ENCODE results near the gene PTPRF.
"Not testable (repeated sequence)": the region's sequence is repeated elsewhere in the genome, so short reads cannot be mapped to it uniquely, and the experiment has no call there.

Gene PTPRF

GRCh38 chr1:43625063-43625780 is 94.5 kb downstream of the PTPRF start:
- no peak for TF ChIP-seq POLR2A (IDR thresholded peaks at IDR 0.05; ENCODE audit: low read depth, low read length)
- DNase-seq (ENCODE audit: insufficient read length), result no peak
- FAIRE-seq, result no peak

GRCh38 chr1:43632135-43632670 is 101.5 kb downstream of the PTPRF start:
- no peak for TF ChIP-seq POLR2AphosphoS5 (IDR thresholded peaks at IDR 0.05; ENCODE audit: low read depth, low read length)
- TF ChIP-seq POLR2A (IDR thresholded peaks at IDR 0.05; ENCODE audit: low read depth, low read length), result no peak
- TF ChIP-seq TAF1 (IDR thresholded peaks at IDR 0.05; ENCODE audit: borderline replicate concordance, low read depth, low read length), result no peak
- FAIRE-seq (no peak), DNase-seq (ENCODE audit: insufficient read length) (no peak)

GRCh38 chr1:43634721-43635120 is 104.0 kb downstream of the PTPRF start:
- FAIRE-seq (no peak), DNase-seq (ENCODE audit: insufficient read length) (no peak)
- TF ChIP-seq POLR2AphosphoS5 (IDR thresholded peaks at IDR 0.05; ENCODE audit: low read depth, low read length), result no peak

GRCh38 chr1:43636006-43636641 is 105.4 kb downstream of the PTPRF start:
- DNase-seq (ENCODE audit: insufficient read length) (no peak), FAIRE-seq (no peak)
- TF ChIP-seq POLR2A (IDR thresholded peaks at IDR 0.05; ENCODE audit: low read depth, low read length), result no peak
- TF ChIP-seq TAF1 (IDR thresholded peaks at IDR 0.05; ENCODE audit: borderline replicate concordance, low read depth, low read length), result no peak
- TF ChIP-seq POLR2AphosphoS5 (IDR thresholded peaks at IDR 0.05; ENCODE audit: low read depth, low read length), result no peak

- TF ChIP-seq TAF1 (IDR thresholded peaks at IDR 0.05; ENCODE audit: borderline replicate concordance, low read depth, low read length) (no peak), POLR2AphosphoS5 (IDR thresholded peaks at IDR 0.05; ENCODE audit: low read depth, low read length) (no peak), POLR2A (IDR thresholded peaks at IDR 0.05; ENCODE audit: low read depth, low read length) (no peak)
- DNase-seq (ENCODE audit: insufficient read length) (no peak), FAIRE-seq (no peak)
Observed at GRCh38 chr1:43637267-43637666, 106.6 kb downstream of the PTPRF start.

- not testable (repeated sequence) for DNase-seq (ENCODE audit: insufficient read length); FAIRE-seq
Observed at GRCh38 chr1:43638381-43638780, 107.7 kb downstream of the PTPRF start.

- DNase-seq (ENCODE audit: insufficient read length) (no peak), FAIRE-seq (no peak)
- TF ChIP-seq POLR2AphosphoS5 (IDR thresholded peaks at IDR 0.05; ENCODE audit: low read depth, low read length) (no peak), TAF1 (IDR thresholded peaks at IDR 0.05; ENCODE audit: borderline replicate concordance, low read depth, low read length) (no peak), POLR2A (IDR thresholded peaks at IDR 0.05; ENCODE audit: low read depth, low read length) (no peak)
Observed at GRCh38 chr1:43639976-43640794, 109.5 kb downstream of the PTPRF start.

GRCh38 chr1:43644558-43644957 is 113.9 kb downstream of the PTPRF start:
- no peak for TF ChIP-seq TAF1 (IDR thresholded peaks at IDR 0.05; ENCODE audit: borderline replicate concordance, low read depth, low read length)
- no peak for TF ChIP-seq POLR2AphosphoS5 (IDR thresholded peaks at IDR 0.05; ENCODE audit: low read depth, low read length)
- no peak for TF ChIP-seq POLR2A (IDR thresholded peaks at IDR 0.05; ENCODE audit: low read depth, low read length)
- DNase-seq (ENCODE audit: insufficient read length) (no peak), FAIRE-seq (no peak)

GRCh38 chr1:43645461-43645860 is 114.8 kb downstream of the PTPRF start:
- FAIRE-seq (no peak), DNase-seq (ENCODE audit: insufficient read length) (no peak)
- no peak for TF ChIP-seq TAF1 (IDR thresholded peaks at IDR 0.05; ENCODE audit: borderline replicate concordance, low read depth, low read length)
- TF ChIP-seq POLR2AphosphoS5 (IDR thresholded peaks at IDR 0.05; ENCODE audit: low read depth, low read length), result no peak
- no peak for TF ChIP-seq POLR2A (IDR thresholded peaks at IDR 0.05; ENCODE audit: low read depth, low read length)

GRCh38 chr1:43647331-43647730 is 116.6 kb downstream of the PTPRF start:
- FAIRE-seq, result not testable (repeated sequence)

GRCh38 chr1:43648221-43648847 is 117.7 kb downstream of the PTPRF start:
- DNase-seq (ENCODE audit: insufficient read length) (no peak), FAIRE-seq (no peak)
- TF ChIP-seq POLR2A (IDR thresholded peaks at IDR 0.05; ENCODE audit: low read depth, low read length) (no peak), TAF1 (IDR thresholded peaks at IDR 0.05; ENCODE audit: borderline replicate concordance, low read depth, low read length) (no peak), POLR2AphosphoS5 (IDR thresholded peaks at IDR 0.05; ENCODE audit: low read depth, low read length) (no peak)

More at GRCh38 chr1:43647331-43647730, 116.6 kb downstream of the PTPRF start:
- not testable (repeated sequence) for DNase-seq (ENCODE audit: insufficient read length)
